ENCODE results near the gene ATP2B2.

Gene ATP2B2

DNA sequence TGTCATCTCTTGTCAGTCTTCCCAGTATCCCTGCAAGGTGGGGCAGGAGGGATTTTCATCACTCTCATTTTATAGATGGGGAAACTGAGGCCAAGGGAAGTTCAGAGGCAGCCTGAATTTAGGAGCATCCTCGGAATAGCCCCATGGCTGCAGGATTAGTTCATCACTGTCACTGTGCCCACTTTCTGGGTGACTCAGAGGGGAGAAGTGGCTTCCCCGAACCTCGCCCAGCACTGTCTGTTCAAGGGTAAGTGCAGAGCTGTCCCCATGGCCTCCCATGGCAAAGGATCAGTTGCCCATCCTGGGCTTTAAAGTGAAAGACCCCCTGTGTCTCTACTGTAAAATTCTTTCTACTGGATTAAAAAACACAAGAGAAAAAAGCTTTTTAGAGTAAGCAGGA is 124.5 kb downstream of the ATP2B2 start:
- TF ChIP-seq, protein P1, sequence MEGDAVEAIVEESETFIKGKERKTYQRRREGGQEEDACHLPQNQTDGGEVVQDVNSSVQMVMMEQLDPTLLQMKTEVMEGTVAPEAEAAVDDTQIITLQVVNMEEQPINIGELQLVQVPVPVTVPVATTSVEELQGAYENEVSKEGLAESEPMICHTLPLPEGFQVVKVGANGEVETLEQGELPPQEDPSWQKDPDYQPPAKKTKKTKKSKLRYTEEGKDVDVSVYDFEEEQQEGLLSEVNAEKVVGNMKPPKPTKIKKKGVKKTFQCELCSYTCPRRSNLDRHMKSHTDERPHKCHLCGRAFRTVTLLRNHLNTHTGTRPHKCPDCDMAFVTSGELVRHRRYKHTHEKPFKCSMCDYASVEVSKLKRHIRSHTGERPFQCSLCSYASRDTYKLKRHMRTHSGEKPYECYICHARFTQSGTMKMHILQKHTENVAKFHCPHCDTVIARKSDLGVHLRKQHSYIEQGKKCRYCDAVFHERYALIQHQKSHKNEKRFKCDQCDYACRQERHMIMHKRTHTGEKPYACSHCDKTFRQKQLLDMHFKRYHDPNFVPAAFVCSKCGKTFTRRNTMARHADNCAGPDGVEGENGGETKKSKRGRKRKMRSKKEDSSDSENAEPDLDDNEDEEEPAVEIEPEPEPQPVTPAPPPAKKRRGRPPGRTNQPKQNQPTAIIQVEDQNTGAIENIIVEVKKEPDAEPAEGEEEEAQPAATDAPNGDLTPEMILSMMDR (IDR thresholded peaks at IDR 0.05; ENCODE audit: low read depth, low read length, missing control alignments), result no peak
- no peak overlapping the region for H3K4me3 ChIP-seq (ENCODE audit: low read depth, low read length)
- no peak for DNase-seq (ENCODE audit: low read depth)

DNA sequence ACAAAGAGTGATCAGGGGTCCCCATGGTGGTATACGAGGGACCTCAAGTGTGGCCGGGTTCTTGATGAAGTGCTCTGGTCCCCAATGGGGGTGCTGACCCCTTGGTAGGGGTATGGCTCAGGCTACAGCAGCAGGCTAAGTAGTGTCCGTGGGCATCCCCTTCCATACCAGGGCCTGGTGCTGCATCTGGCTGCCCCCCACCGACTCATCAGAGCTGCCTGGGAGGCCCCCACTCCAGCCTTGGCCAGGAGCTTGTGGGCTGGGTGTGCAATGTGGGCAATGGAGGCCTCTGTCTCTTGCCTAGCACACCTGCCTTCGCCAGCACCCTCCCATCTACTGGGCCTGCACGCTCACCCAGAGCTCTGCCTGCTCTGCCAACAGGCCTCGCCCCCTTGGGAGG is 125.4 kb downstream of the ATP2B2 start:
- TF ChIP-seq, protein P1 (IDR thresholded peaks at IDR 0.05; ENCODE audit: low read depth, low read length, missing control alignments), result no peak
- no peak overlapping the region for H3K4me3 ChIP-seq (ENCODE audit: low read depth, low read length)
- no peak for DNase-seq (ENCODE audit: low read depth)

DNA sequence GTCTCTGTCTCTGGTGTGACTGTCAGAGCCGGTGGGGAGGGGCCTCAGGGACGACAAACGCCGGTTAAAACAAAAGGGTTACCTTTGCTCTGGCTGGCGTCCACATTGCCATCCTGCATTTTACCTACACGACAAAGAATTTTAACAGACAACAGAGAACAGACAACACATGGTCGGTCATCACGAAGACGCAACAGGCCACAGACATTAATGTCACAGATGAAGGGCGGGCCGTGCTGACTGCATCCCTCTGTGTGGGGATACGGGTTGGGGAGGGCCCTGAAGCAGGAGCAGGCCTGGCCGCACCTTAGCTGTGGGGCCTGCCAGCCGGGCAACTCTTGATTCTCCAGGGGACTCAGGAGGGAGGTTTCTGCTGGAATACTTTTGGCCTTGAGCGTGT is 126.2 kb downstream of the ATP2B2 start:
- no peak overlapping the region for H3K4me3 ChIP-seq (ENCODE audit: low read depth, low read length)
- DNase-seq (ENCODE audit: low read depth), result no peak
- TF ChIP-seq, protein P1 (IDR thresholded peaks at IDR 0.05; ENCODE audit: low read depth, low read length, missing control alignments), result no peak

DNA sequence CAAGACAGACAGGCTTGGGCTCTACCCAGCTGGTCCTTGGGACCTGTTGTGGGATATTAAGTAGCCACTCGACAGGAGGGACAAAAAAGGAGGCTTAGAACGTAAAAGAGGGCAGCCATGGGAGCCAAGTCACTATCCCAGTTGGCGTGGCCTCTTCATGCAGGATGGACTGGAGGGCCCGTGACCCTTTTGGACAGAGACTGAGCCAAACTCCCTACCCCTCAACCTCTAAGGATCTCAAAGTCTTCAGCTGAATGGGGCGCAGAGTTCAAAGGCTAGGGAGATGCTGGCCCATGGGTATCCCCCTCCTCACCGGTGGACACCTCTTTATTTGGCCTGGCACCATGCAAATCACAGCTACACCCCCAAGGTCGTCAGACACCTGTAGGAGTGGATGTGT is 126.6 kb downstream of the ATP2B2 start:
- no peak for DNase-seq (ENCODE audit: low read depth)
- H3K4me3 ChIP-seq (ENCODE audit: low read depth, low read length), result no peak overlapping the region
- TF ChIP-seq, protein P1 (IDR thresholded peaks at IDR 0.05; ENCODE audit: low read depth, low read length, missing control alignments), result no peak

DNA sequence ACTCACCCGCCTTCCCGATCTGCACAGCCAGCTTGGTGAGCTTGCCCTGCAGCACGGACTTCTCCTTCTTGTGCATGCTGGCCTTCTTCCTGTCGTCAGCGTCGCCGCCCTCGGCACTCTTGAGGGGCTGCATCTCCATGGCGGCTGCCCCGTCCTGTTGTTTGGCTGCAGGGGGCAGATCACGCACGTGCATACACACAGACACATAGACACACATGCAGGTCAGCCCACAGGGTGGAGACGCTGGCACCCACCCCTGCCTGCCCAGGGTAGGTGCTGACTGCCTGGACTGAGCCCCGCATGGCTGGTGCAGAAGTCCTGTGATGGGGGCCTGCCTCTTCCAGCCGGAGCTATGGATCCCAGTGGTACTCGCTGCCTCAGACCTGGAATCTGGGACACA is 127.1 kb downstream of the ATP2B2 start:
- no peak overlapping the region for H3K4me3 ChIP-seq (ENCODE audit: low read depth, low read length)
- TF ChIP-seq, protein P1 (IDR thresholded peaks at IDR 0.05; ENCODE audit: low read depth, low read length, missing control alignments), result no peak
- no peak for DNase-seq (ENCODE audit: low read depth)

DNA sequence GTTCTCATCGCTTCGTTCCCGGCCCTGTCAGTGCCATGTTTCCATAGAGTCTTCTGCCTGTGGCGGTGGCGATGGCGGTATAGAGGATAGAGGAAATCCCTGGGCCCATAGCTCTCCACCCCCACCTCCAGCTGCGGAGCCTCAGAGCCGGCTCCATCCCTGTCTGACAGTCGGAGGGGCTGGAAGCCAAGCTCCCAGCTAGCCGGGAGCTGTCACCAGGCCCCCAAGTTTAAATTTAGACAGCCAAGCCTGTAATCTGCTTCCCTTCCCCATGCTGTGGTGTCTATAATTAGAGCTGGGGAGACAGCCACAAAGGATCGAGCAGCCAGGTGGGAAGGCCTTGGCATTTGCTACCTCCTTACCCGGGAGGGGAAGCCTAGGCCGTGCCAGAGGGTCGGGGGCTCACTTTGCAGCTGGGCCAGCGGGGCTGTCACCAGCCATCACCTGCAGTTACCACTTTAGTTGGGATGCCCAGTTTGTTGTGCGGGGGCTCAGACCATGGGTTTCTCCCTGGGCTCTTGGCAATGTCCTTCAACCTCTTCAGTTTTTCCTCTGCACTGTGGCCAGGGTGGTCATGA is 128.1 kb downstream of the ATP2B2 start:
- no peak for DNase-seq (ENCODE audit: low read depth)
- no peak overlapping the region for H3K4me3 ChIP-seq (ENCODE audit: low read depth, low read length)
- TF ChIP-seq, protein P1 (IDR thresholded peaks at IDR 0.05; ENCODE audit: low read depth, low read length, missing control alignments), result no peak

DNA sequence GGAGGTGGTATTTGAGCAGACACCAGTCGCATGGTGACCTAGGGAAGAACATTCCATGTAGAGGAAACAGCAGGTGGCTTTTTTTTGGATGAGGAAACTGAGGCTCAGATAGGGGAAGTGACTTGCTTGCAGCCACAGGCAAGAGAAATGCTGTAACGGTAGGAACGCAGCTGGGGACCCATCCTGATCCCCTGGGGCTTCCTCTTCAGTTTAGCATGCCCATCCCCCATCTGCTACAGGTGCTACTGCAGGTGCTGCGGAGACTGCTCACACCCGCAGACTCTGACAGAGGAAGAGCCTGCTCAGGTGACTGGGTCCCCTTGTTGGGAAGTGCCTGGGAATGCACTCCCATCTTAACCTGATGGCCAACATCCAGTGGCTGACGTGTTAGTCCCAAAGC is 129.0 kb downstream of the ATP2B2 start:
- H3K4me3 ChIP-seq (ENCODE audit: low read depth, low read length), result no peak overlapping the region
- DNase-seq (ENCODE audit: low read depth), result no peak
- TF ChIP-seq, protein P1 (IDR thresholded peaks at IDR 0.05; ENCODE audit: low read depth, low read length, missing control alignments), result no peak
